AG04449 (cell line): Measurements from ENCODE around the gene KRTAP15-1.

Experiments used
- CTCF ChIA-PET: fragments of 350-600 bp; formaldehyde crosslinking; extraction: SDS; loops from one replicate; lab custom pipeline; 2021; ENCODE audit warnings: antibody characterized with exemption; lab: Yijun Ruan, JAX
- POLR2A ChIA-PET: fragments of 400-600, 350-600 bp; formaldehyde crosslinking; extraction: SDS; loops from one replicate; lab custom pipeline; 2020; ENCODE audit warnings: antibody characterized with exemption, inconsistent platforms; lab: Yijun Ruan, JAX
- DNase-seq: peaks from one replicate; pipeline ENCODE4 v3.0.0-alpha.2; 2010; ENCODE audit warnings: low read depth, low spot score
- H3K4me3 ChIP-seq: 2 replicates; pipeline ENCODE4 v1.5.1; 2011; ENCODE audit warnings: low read depth, mild to moderate bottlenecking, control low read depth, low read length
- TF ChIP-seq, protein P1 (sequence below): IDR thresholded peaks from one replicate; pipeline ENCODE4 v1.5.1; 2011; ENCODE audit warnings: mild to moderate bottlenecking, moderate library complexity, low read length, control low read depth, inconsistent platforms; ENCODE audit not compliant: insufficient read depth; ENCODE audit errors: missing control alignments

KRTAP15-1 gene

DNA sequence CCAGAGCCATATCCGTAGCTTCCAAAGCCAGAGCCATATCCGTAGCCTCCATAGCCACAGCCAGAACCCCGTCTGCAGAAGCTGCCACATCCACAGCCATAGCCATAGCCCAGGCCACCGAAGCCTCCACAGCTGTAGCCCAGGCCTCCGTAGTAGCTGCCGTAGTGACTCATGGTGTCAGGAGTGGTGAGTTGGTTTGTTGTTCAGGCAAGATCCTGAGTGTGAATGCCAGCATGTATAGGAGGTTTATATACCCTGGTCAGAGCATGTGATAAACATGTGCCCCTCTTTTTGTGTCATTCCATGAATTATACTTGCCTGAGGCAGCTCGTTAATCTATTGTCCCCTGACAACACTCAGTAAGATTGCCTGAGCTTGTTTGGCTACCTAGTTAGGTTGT is 40.1 kb downstream of the KRTAP15-1 start, which contains the start of gene KRTAP19-1:
TSS of gene KRTAP19-1 (minus strand) at position 223 of the 400 bp plus-strand sequence. CDS start at position 173, 50 bp downstream.
- ChIA-PET CTCF (no interaction called here), POLR2A (no interaction called here)
- TF ChIP-seq, protein P1, sequence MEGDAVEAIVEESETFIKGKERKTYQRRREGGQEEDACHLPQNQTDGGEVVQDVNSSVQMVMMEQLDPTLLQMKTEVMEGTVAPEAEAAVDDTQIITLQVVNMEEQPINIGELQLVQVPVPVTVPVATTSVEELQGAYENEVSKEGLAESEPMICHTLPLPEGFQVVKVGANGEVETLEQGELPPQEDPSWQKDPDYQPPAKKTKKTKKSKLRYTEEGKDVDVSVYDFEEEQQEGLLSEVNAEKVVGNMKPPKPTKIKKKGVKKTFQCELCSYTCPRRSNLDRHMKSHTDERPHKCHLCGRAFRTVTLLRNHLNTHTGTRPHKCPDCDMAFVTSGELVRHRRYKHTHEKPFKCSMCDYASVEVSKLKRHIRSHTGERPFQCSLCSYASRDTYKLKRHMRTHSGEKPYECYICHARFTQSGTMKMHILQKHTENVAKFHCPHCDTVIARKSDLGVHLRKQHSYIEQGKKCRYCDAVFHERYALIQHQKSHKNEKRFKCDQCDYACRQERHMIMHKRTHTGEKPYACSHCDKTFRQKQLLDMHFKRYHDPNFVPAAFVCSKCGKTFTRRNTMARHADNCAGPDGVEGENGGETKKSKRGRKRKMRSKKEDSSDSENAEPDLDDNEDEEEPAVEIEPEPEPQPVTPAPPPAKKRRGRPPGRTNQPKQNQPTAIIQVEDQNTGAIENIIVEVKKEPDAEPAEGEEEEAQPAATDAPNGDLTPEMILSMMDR = no peak
- H3K4me3 ChIP-seq = no peak within 1 kb of the TSS
- DNase-seq = no peak

- no peak overlapping the region for H3K4me3 ChIP-seq
- POLR2A ChIA-PET = no interaction called here
- CTCF ChIA-PET = no interaction called here
- TF ChIP-seq, protein P1 = no peak
- DNase-seq = no peak
These were observed 42.1 kb downstream of the KRTAP15-1 start for GRCh38 chr21:30482130-30482529.

GRCh38 chr21:30486180-30486579 is 46.1 kb downstream of the KRTAP15-1 start:
- DNase-seq = no peak
- POLR2A ChIA-PET = no interaction called here

DNA sequence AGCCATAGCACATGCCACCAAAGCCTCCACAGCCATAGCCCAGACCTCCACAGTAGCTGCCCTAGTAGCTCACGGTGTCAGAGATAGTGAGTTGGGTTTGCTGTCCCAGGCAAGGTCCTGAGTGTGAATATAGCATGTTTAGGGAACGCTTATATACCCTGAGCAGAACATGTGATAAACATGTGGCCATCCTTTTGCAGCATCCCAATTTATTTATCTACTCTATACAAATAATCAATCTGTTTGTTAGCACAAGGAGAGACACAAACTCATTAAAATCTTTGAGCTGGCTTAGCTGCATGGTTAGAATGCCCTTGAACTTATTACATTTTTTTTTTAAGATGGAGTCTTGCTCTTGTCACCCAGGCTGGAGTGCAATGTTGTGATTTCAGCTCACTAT is 47.3 kb downstream of the KRTAP15-1 start, which contains the start of gene KRTAP19-2:
TSS of gene KRTAP19-2 (minus strand) at position 101 of the 400 bp plus-strand sequence. CDS start at position 13, 88 bp downstream.
- ChIA-PET CTCF (no interaction called here), POLR2A (no interaction called here)
- no peak within 1 kb of the TSS for H3K4me3 ChIP-seq
- DNase-seq = no peak
- TF ChIP-seq, protein P1 = no peak

More at GRCh38 chr21:30486180-30486579, 46.1 kb downstream of the KRTAP15-1 start:
- CTCF ChIA-PET = no interaction called here
- TF ChIP-seq, protein P1 = no peak
- H3K4me3 ChIP-seq = no peak overlapping the region
